SK-N-MC (cell line): ENCODE data around the gene UBFD1.

Experiments
- EZH2 ChIP-seq: fragments of 200-600 bp; sonication (generic); IDR thresholded peaks from one replicate; pipeline ENCODE4 v1.6.1; 2017; ENCODE audit warnings: antibody characterized with exemption
- FOXP2 ChIP-seq: optimal IDR thresholded peaks from 2 replicates; pipeline ENCODE3; 2011; ENCODE audit warnings: mild to moderate bottlenecking, moderate library complexity; ENCODE audit not compliant: insufficient read depth; ENCODE audit errors: extremely low read length, control extremely low read depth
- POLR2AphosphoS5 ChIP-seq: IDR thresholded peaks from 2 replicates; pipeline ENCODE4 v1.6.1; 2012; ENCODE audit warnings: mild to moderate bottlenecking, low read depth, low read length, borderline replicate concordance

GRCh38 chr16:23537390-23537789, 20.1 kb upstream of the UBFD1 start:
- TF ChIP-seq POLR2AphosphoS5 (no peak), EZH2 (no peak), FOXP2 (no peak)
